K562 (cell line): ENCODE results near the gene SPIB.

Source experiments
- MXI1 ChIP-seq: IDR thresholded peaks from 2 replicates; pipeline ENCODE4 v1.6.1; 2011; ENCODE audit warnings: low read depth, mild to moderate bottlenecking, improper control_type of control experiment, low read length
- NCOR1 ChIP-seq: fragments of 450-650 bp; IDR thresholded peaks from 2 replicates; pipeline ENCODE4 v1.6.1; 2016; ENCODE audit warnings: mild to moderate bottlenecking, moderate library complexity
- NR3C1 ChIP-seq: sonication (generic); formaldehyde crosslinking; IDR thresholded peaks from 2 replicates; pipeline ENCODE4 v1.8.1; 2022; ENCODE audit warnings: missing genetic modification reagents
- POLR2A ChIP-seq: fragments of 450-650 bp; conservative IDR thresholded peaks from 2 replicates; pipeline ENCODE4 v1.6.1; 2016
- RUNX1 ChIP-seq: sonication (generic); IDR thresholded peaks from 2 replicates; pipeline ENCODE4 v1.6.1; 2016; ENCODE audit warnings: antibody characterized with exemption, low read depth
- SMAD1 ChIP-seq: fragments of 150-350 bp; IDR thresholded peaks from 2 replicates; pipeline ENCODE4 v1.6.1; 2014; ENCODE audit warnings: low read length, low read depth; ENCODE audit not compliant: partially characterized antibody
- YY1 ChIP-seq, 3 experiments: IDR thresholded peaks; 2 replicates each; pipeline ENCODE4 v1.6.1; 2011; ENCODE audit warnings: low read length in 2 of 3, mild to moderate bottlenecking in 2 of 3, moderate library complexity in 2 of 3, borderline replicate concordance in 1 of 3, control low read depth in 1 of 3, low read depth in 1 of 3; ENCODE audit not compliant: insufficient read depth in 3 of 3, insufficient replicate concordance in 2 of 3, control insufficient read depth in 1 of 3, insufficient read length in 1 of 3; ENCODE audit errors: extremely low read depth in 1 of 3
- TF ChIP-seq, protein P1 (sequence below): sonication (generic); formaldehyde crosslinking; IDR thresholded peaks from 2 replicates; pipeline ENCODE4 v1.5.0; 2020; ENCODE audit warnings: missing genetic modification reagents
- TF ChIP-seq, protein P2 (sequence below), 2 experiments: fragments of 450-650 bp in 1 of 2; sonication (generic) in 1 of 2; formaldehyde crosslinking; conservative IDR thresholded peaks; 2 replicates each; pipeline versions ENCODE4 v1.4.0 to v1.8.1; 2020 to 2022; ENCODE audit warnings: mild to moderate bottlenecking in 1 of 2, missing genetic modification reagents in 1 of 2
- TF ChIP-seq, protein P3 (sequence below), 3 experiments: IDR thresholded peaks in 2 of 3; conservative IDR thresholded peaks in 1 of 3; 2 replicates each; pipeline ENCODE4 v1.5.1; 2011 to 2012; ENCODE audit warnings: low read length in 3 of 3, mild to moderate bottlenecking in 3 of 3, control low read depth in 2 of 3, improper control_type of control experiment in 1 of 3, inconsistent platforms in 1 of 3, low read depth in 1 of 3, mixed read lengths in 1 of 3, moderate library complexity in 1 of 3; ENCODE audit not compliant: insufficient read depth in 2 of 3
- TF ChIP-seq, protein P4 (sequence below): IDR thresholded peaks from 3 replicates; pipeline ENCODE4 v1.6.1; 2011; ENCODE audit warnings: borderline replicate concordance, mild to moderate bottlenecking; ENCODE audit not compliant: insufficient read length, insufficient read depth
- TF ChIP-seq, protein P5 (sequence below): fragments of 450-650 bp; IDR thresholded peaks from 2 replicates; pipeline ENCODE4 v1.6.1; 2017; ENCODE audit warnings: mild to moderate bottlenecking, moderate library complexity

DNA sequence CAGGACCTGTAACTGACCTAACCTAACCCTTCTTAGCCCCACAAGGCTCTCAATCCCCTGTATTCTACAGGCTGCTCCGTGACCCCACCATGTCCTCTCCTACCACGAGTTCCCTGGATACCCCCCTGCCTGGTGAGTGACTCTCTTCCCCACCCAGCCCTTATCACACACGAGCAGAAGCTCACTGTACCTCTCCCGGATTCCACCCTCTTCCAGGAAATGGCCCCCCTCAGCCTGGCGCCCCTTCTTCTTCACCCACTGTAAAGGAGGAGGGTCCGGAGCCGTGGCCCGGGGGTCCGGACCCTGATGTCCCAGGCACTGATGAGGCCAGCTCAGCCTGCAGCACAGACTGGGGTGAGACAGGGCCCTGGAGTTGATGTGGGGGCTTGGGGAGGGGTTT, 41.2 kb upstream of the SPIB start:
- TF ChIP-seq, protein P1, sequence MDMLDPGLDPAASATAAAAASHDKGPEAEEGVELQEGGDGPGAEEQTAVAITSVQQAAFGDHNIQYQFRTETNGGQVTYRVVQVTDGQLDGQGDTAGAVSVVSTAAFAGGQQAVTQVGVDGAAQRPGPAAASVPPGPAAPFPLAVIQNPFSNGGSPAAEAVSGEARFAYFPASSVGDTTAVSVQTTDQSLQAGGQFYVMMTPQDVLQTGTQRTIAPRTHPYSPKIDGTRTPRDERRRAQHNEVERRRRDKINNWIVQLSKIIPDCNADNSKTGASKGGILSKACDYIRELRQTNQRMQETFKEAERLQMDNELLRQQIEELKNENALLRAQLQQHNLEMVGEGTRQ (CRISPR knock-in tag): no peak
- TF ChIP-seq POLR2A: peak; percentile 53; the same call in 1 of the 2 replicates
- no peak for TF ChIP-seq YY1 (IDR thresholded peaks at IDR 0.05; ENCODE audit: borderline replicate concordance in 1 of 3, control insufficient read depth in 1 of 3, extremely low read depth in 1 of 3, insufficient read depth in 3 of 3, insufficient read length in 1 of 3, insufficient replicate concordance in 2 of 3, low read depth in 1 of 3, low read length in 2 of 3)
- TF ChIP-seq, protein P2, sequence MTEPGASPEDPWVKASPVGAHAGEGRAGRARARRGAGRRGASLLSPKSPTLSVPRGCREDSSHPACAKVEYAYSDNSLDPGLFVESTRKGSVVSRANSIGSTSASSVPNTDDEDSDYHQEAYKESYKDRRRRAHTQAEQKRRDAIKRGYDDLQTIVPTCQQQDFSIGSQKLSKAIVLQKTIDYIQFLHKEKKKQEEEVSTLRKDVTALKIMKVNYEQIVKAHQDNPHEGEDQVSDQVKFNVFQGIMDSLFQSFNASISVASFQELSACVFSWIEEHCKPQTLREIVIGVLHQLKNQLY (CRISPR knock-in tag; conservative IDR thresholded peaks at IDR 0.05): no peak
- TF ChIP-seq RUNX1: no peak
- TF ChIP-seq, protein P3, sequence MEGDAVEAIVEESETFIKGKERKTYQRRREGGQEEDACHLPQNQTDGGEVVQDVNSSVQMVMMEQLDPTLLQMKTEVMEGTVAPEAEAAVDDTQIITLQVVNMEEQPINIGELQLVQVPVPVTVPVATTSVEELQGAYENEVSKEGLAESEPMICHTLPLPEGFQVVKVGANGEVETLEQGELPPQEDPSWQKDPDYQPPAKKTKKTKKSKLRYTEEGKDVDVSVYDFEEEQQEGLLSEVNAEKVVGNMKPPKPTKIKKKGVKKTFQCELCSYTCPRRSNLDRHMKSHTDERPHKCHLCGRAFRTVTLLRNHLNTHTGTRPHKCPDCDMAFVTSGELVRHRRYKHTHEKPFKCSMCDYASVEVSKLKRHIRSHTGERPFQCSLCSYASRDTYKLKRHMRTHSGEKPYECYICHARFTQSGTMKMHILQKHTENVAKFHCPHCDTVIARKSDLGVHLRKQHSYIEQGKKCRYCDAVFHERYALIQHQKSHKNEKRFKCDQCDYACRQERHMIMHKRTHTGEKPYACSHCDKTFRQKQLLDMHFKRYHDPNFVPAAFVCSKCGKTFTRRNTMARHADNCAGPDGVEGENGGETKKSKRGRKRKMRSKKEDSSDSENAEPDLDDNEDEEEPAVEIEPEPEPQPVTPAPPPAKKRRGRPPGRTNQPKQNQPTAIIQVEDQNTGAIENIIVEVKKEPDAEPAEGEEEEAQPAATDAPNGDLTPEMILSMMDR (IDR thresholded peaks at IDR 0.05 in 2 of 3, conservative IDR thresholded peaks at IDR 0.05 in 1 of 3; ENCODE audit: insufficient read depth in 2 of 3, low read depth in 1 of 3, low read length in 3 of 3): no peak
- TF ChIP-seq NCOR1: peak; percentile 64; the same call in 1 of the 2 replicates
- TF ChIP-seq, protein P4, sequence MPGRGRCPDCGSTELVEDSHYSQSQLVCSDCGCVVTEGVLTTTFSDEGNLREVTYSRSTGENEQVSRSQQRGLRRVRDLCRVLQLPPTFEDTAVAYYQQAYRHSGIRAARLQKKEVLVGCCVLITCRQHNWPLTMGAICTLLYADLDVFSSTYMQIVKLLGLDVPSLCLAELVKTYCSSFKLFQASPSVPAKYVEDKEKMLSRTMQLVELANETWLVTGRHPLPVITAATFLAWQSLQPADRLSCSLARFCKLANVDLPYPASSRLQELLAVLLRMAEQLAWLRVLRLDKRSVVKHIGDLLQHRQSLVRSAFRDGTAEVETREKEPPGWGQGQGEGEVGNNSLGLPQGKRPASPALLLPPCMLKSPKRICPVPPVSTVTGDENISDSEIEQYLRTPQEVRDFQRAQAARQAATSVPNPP: no peak
- TF ChIP-seq SMAD1: no peak
- no peak for TF ChIP-seq MXI1
- TF ChIP-seq NR3C1: no peak
- TF ChIP-seq, protein P5, sequence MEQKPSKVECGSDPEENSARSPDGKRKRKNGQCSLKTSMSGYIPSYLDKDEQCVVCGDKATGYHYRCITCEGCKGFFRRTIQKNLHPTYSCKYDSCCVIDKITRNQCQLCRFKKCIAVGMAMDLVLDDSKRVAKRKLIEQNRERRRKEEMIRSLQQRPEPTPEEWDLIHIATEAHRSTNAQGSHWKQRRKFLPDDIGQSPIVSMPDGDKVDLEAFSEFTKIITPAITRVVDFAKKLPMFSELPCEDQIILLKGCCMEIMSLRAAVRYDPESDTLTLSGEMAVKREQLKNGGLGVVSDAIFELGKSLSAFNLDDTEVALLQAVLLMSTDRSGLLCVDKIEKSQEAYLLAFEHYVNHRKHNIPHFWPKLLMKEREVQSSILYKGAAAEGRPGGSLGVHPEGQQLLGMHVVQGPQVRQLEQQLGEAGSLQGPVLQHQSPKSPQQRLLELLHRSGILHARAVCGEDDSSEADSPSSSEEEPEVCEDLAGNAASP: no peak
